OCI-LY7 (cell line): ENCODE data around the gene FBF1. TPM values are rescaled to one million over a fixed set of nuclear protein-coding genes. Genes with fewer than 3 reads are reported as not detected.

Experiments
- BruUV-seq: library from RNA; stranded (reverse); fragments of 400-500 nt; replicated peaks from 2 replicates; lab custom pipeline; 2021; lab: Mats Ljungman, UMichigan
- CTCF ChIA-PET: fragments of 300-600 bp; sonication (Branson Sonifier 250); formaldehyde crosslinking; loops from one replicate; lab custom pipeline; 2022; ENCODE audit warnings: antibody characterized with exemption; ENCODE audit not compliant: unreplicated experiment; lab: Charles Lee
- POLR2A ChIA-PET: fragments of 300-600 bp; sonication (Branson Sonifier 250); formaldehyde crosslinking; loops from one replicate; lab custom pipeline; 2022; ENCODE audit warnings: antibody characterized with exemption; lab: Charles Lee
- DNase-seq: peaks from one replicate; pipeline ENCODE4 v3.0.0-alpha.2; 2015; ENCODE audit warnings: low spot score
- H2AFZ ChIP-seq: fragments of 200-600 bp; sonication (generic), shearing (Covaris generic); 2 replicates; pipeline ENCODE4 v1.6.1; 2014; ENCODE audit warnings: mild to moderate bottlenecking, antibody characterized with exemption, low read length, moderate library complexity
- H3K27ac ChIP-seq: fragments of 200-600 bp; sonication (generic); 2 replicates; pipeline ENCODE4 v1.5.1; 2014; ENCODE audit warnings: mixed run types, low read depth, mild to moderate bottlenecking, moderate library complexity, low read length, inconsistent platforms; ENCODE audit not compliant: poor library complexity, severe bottlenecking
- H3K36me3 ChIP-seq: fragments of 200-600 bp; sonication (generic); 2 replicates; pipeline ENCODE4 v1.6.1; 2014; ENCODE audit warnings: mild to moderate bottlenecking, antibody characterized with exemption, low read length, moderate library complexity, mixed read lengths; ENCODE audit not compliant: insufficient read depth
- H3K4me1 ChIP-seq: fragments of 200-600 bp; sonication (generic); 2 replicates; pipeline ENCODE4 v1.5.1; 2014; ENCODE audit warnings: mild to moderate bottlenecking, low read length; ENCODE audit not compliant: insufficient read depth, poor library complexity, severe bottlenecking
- H3K4me2 ChIP-seq: fragments of 200-600 bp; sonication (generic); 2 replicates; pipeline ENCODE4 v1.6.1; 2014; ENCODE audit warnings: mild to moderate bottlenecking, low read length
- H3K4me3 ChIP-seq: fragments of 200-600 bp; sonication (generic); 2 replicates; pipeline ENCODE4 v1.5.1; 2014; ENCODE audit warnings: mild to moderate bottlenecking, low read depth, low read length; ENCODE audit not compliant: poor library complexity, severe bottlenecking
- H3K79me2 ChIP-seq: fragments of 200-600 bp; sonication (generic); 2 replicates; pipeline ENCODE4 v1.6.1; 2016; ENCODE audit warnings: low read depth, mild to moderate bottlenecking, low read length, moderate library complexity, mixed read lengths; ENCODE audit not compliant: insufficient read depth
- H3K9me2 ChIP-seq: fragments of 200-600 bp; sonication (generic); 2 replicates; pipeline ENCODE4 v1.6.1; 2016; ENCODE audit warnings: mild to moderate bottlenecking, low read length, mixed read lengths; ENCODE audit not compliant: insufficient read depth
- H3K9me3 ChIP-seq: fragments of 200-600 bp; sonication (generic); 2 replicates; pipeline ENCODE4 v1.6.1; 2014; ENCODE audit warnings: mild to moderate bottlenecking, mixed run types, low read length, mixed read lengths
- H4K20me1 ChIP-seq: fragments of 200-600 bp; sonication (generic); 2 replicates; pipeline ENCODE4 v1.6.1; 2014; ENCODE audit warnings: mild to moderate bottlenecking, antibody characterized with exemption, low read length, moderate library complexity, mixed read lengths; ENCODE audit not compliant: insufficient read depth
- EZH2phosphoT487 ChIP-seq: fragments of 200-600 bp; sonication (generic); IDR thresholded peaks from 2 replicates; pipeline ENCODE4 v1.6.1; 2018; ENCODE audit warnings: low read depth, borderline replicate concordance, mild to moderate bottlenecking, mixed run types, antibody characterized with exemption, low read length, moderate library complexity, mixed read lengths
- intact Hi-C: fragments of 100-400 bp; cut with micrococcal nuclease; formaldehyde crosslinking; loops from one replicate; pipeline ENCODE4 v1.10.0; 2022; ENCODE audit not compliant: unreplicated experiment
- total RNA-seq, 2 experiments: library from RNA; depleted of rRNA in 1 of 2; stranded (reverse); fragments of >200 nt in 1 of 2; shearing (Covaris generic) in 1 of 2; gene quantifications; 2 replicates each; pipeline ENCODE4 v1.2.3, GENCODE V29; 2014 to 2022
- TF ChIP-seq, protein P1 (sequence below): fragments of 200-600 bp; sonication (generic); conservative IDR thresholded peaks from 2 replicates; pipeline ENCODE4 v1.5.1; 2014; ENCODE audit warnings: mild to moderate bottlenecking, antibody characterized with exemption, low read length, moderate library complexity, mixed read lengths

FBF1 gene
- total RNA-seq, 2 experiments from 2014 or later: 34.6 to 47.9 TPM

DNA sequence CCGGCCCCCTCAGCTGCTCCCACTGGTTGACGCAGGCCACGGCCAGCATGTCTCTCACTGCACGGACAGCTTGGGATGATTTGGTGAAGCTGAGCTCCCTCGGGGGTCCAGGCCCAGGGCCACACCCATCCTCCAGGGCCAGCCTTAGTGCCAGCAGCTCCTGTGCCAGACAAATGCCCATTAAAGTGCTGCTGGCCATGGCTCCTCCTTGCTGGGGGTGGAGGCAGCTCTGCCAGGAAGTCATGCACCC lies 65.0 kb downstream of the FBF1 start:
- Histone ChIP-seq H3K4me3 (peak overlapping the region; percentile 71), H3K79me2 (no peaks in the 10 kb centered on the region), H2AFZ (peak overlapping the region; percentile 70), H3K27ac (peak overlapping the region; percentile 82), H3K36me3 (0 out of 2 replicates have a peak, but pooled peaks cover 7% of the 10 kb centered on the region), H3K9me3 (no peaks in the 10 kb centered on the region), H4K20me1 (no peaks in the 10 kb centered on the region), H3K4me1 (peaks cover 41% of the 10 kb centered on the region), H3K9me2 (no peaks in the 10 kb centered on the region), H3K4me2 (peak overlapping the region; percentile 91)
- POLR2A ChIA-PET: interaction anchor here (0.6 to 3.5 kb wide), 12 partner anchors 9 to 892 kb away, joined by 3 to 28 read pairs (median 5); partner anchors contain the start of gene WBP2
- CTCF ChIA-PET: interaction anchor here (0.6 to 1.3 kb wide), 9 partner anchors 11 to 625 kb away, joined by 3 to 6 read pairs (median 4); no protein-coding TSS in a partner anchor
- DNase-seq: no peak
- intact Hi-C loops: loop anchor here (1.0 kb wide), 3 partner anchors 20 to 103 kb away; partner anchors contain the start of genes ACOX1, TEN1, TRIM65 and WBP2
- TF ChIP-seq EZH2phosphoT487: no peak
- TF ChIP-seq, protein P1, sequence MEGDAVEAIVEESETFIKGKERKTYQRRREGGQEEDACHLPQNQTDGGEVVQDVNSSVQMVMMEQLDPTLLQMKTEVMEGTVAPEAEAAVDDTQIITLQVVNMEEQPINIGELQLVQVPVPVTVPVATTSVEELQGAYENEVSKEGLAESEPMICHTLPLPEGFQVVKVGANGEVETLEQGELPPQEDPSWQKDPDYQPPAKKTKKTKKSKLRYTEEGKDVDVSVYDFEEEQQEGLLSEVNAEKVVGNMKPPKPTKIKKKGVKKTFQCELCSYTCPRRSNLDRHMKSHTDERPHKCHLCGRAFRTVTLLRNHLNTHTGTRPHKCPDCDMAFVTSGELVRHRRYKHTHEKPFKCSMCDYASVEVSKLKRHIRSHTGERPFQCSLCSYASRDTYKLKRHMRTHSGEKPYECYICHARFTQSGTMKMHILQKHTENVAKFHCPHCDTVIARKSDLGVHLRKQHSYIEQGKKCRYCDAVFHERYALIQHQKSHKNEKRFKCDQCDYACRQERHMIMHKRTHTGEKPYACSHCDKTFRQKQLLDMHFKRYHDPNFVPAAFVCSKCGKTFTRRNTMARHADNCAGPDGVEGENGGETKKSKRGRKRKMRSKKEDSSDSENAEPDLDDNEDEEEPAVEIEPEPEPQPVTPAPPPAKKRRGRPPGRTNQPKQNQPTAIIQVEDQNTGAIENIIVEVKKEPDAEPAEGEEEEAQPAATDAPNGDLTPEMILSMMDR: no peak
- BruUV-seq: no TSS peak

GRCh38 chr17:75875182-75875939 lies 65.5 kb downstream of the FBF1 start:
- Histone ChIP-seq H4K20me1 (no peaks in the 10 kb centered on the region), H3K27ac (peak overlapping the region; percentile 82), H3K9me2 (no peaks in the 10 kb centered on the region), H3K4me3 (peak overlapping the region; percentile 71), H3K4me2 (peak overlapping the region; percentile 91), H3K79me2 (no peaks in the 10 kb centered on the region), H3K4me1 (peaks cover 41% of the 10 kb centered on the region), H3K36me3 (0 out of 2 replicates have a peak, but pooled peaks cover 7% of the 10 kb centered on the region), H2AFZ (peak overlapping the region; percentile 70), H3K9me3 (no peaks in the 10 kb centered on the region)
- no TSS peak for BruUV-seq
- ChIA-PET POLR2A (interaction anchor here (0.6 to 3.5 kb wide), 13 partner anchors 8 to 892 kb away, joined by 3 to 28 read pairs (median 5); partner anchors contain the start of gene WBP2), CTCF (interaction anchor here (0.6 to 1.3 kb wide), 11 partner anchors 11 to 625 kb away, joined by 3 to 17 read pairs (median 4); no protein-coding TSS in a partner anchor)
- TF ChIP-seq, protein P1: no peak
- TF ChIP-seq EZH2phosphoT487: no peak
- no peak for DNase-seq
- intact Hi-C loops: no loop called here
